Measurements from ENCODE around the gene TSPEAR.
"Not testable (repeated sequence)": the region's sequence is repeated elsewhere in the genome, so short reads cannot be mapped to it uniquely, and the experiment has no call there.

The TSPEAR gene

DNA sequence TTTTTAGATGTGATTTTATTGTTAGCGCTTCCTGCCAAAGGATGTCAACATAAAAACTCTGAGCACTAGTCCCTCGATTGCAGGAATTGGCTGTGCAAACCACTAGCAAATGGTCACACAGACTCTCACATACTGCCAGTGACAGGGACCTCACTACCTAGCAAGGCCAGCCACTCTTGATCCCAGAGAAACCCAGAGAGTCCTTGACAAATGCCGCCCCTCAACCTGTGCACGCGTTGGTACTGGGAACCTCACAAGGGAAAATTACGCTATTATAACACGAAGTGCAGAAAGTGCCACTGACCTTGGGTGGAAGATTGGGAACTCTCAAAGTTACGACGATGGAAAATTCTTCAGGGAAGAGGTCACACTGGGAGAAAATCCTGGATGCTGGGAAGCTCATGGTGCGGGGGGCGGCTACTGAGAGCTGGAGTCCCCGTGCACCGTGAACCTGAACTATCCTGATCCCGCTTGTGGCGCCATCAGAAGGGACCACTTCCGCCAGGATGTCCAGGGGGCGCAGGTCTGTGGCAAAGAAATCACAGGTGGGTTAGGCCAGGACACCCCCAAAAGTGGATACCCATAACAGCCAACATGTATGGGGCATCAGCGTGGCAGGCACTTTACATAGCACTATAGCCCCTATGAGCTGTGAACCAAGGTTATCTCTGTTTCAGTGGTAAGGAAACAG, 143.7 kb downstream of the TSPEAR start:
- TF ChIP-seq, protein P1, sequence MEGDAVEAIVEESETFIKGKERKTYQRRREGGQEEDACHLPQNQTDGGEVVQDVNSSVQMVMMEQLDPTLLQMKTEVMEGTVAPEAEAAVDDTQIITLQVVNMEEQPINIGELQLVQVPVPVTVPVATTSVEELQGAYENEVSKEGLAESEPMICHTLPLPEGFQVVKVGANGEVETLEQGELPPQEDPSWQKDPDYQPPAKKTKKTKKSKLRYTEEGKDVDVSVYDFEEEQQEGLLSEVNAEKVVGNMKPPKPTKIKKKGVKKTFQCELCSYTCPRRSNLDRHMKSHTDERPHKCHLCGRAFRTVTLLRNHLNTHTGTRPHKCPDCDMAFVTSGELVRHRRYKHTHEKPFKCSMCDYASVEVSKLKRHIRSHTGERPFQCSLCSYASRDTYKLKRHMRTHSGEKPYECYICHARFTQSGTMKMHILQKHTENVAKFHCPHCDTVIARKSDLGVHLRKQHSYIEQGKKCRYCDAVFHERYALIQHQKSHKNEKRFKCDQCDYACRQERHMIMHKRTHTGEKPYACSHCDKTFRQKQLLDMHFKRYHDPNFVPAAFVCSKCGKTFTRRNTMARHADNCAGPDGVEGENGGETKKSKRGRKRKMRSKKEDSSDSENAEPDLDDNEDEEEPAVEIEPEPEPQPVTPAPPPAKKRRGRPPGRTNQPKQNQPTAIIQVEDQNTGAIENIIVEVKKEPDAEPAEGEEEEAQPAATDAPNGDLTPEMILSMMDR (IDR thresholded peaks at IDR 0.05; ENCODE audit: insufficient read depth, low read depth, low read length, missing control alignments) = no peak
- no peak overlapping the region for H3K4me3 ChIP-seq (ENCODE audit: low read length)
- DNase-seq (ENCODE audit: low read depth) = no peak

DNA sequence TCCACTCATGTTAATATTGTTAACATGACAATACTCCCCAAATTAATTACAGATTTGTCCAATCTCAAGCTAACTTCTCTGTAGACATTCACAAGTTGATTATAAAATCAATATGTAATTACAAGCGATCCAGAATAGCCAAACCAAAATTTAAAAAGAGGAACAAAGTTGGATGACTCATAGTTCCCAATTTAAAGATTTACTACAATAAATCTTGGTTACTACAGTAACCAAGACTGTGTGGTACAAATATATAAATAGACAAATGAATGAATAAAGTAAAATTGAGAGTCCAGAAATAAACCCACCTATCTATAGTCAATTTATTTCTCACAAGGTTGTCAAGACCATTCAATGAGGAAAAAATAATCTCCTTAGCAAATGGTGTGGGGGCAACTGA, 145.0 kb downstream of the TSPEAR start:
- TF ChIP-seq, protein P1 (IDR thresholded peaks at IDR 0.05; ENCODE audit: insufficient read depth, low read depth, low read length, missing control alignments) = no peak
- DNase-seq (ENCODE audit: low read depth) = no peak
- no peak overlapping the region for H3K4me3 ChIP-seq (ENCODE audit: low read length)

DNA sequence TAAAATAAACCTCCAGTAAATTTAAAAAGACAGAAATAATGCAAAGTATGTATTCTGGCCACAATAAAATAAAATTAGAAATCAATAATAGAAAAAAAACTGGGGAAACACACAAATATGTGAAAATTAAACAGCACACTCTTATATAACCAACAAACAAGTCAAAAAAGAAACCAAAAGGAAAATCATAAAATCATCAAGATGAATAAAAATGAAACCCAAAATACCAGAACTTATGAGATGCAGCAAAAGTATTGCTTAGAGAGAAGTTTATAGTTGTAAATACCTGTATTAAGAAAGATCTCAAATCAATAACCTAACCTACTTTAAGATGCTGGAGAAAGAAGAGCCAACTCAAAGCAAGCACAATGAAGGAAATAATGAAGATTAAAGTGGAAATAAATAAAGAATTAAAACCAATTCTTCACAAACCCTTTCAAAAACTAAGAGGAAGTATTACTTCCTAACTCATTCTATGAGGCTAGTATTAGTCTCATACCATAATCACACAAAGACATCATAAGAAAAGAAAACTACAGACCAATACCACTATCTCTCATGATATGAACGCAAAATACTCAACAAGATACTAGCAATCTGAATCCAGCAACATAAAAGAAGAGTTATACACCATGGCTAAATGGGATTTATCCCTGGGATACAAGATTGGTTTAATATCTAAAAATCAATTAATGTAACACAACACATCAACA, 146.3 kb downstream of the TSPEAR start:
- no peak overlapping the region for H3K4me3 ChIP-seq (ENCODE audit: low read length)
- TF ChIP-seq, protein P1 (IDR thresholded peaks at IDR 0.05; ENCODE audit: insufficient read depth, low read depth, low read length, missing control alignments) = no peak
- no peak for DNase-seq (ENCODE audit: low read depth)

DNA sequence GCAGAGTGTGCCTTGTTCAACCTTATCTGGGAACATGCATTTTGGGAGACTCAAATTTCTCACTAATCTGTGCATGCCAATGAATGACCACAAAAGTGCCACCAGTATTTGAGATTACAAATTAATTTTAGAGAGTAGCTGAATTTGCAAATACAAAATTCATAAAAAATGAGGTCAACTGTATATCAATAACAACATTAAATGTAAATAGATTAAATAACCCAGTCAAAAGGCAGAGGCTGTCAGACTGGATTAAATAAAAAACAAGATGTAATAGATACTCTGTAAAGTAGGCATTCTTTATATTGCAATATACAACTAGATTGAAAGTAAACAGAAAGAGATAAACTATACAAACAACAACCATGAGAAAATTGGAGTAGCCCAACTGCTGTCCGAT, 147.3 kb downstream of the TSPEAR start:
- H3K4me3 ChIP-seq (ENCODE audit: low read length) = no peak overlapping the region
- no peak for DNase-seq (ENCODE audit: low read depth)
- TF ChIP-seq, protein P1 (IDR thresholded peaks at IDR 0.05; ENCODE audit: insufficient read depth, low read depth, low read length, missing control alignments) = no peak

DNA sequence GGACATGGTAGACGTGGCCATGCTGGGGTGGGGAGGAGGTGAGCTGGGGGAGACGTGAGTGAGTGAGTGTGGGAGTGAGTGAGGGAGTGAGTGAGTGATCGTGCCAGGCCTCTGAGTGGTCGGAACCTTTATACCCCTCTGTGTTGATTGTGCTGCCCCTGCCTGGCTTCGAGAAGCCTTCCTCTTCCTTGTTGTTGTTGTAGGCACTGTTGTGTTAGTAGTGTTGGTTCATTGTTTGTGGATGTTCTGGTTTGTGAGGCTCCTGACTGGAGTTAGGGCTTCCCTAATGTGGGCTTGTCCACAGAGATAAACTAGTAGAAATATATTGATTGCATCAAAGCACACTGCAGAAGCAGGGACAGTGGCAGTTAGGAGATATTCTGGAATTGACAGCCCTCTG, 152.7 kb downstream of the TSPEAR start, which contains the start of gene KRTAP10-3:
Gene KRTAP10-3 (minus strand): TSS at position 101 of the 400 bp plus-strand sequence. CDS start 80 bp downstream, at position 21.
- no peak within 1 kb of the TSS for H3K4me3 ChIP-seq (ENCODE audit: low read length)
- TF ChIP-seq, protein P1 (IDR thresholded peaks at IDR 0.05; ENCODE audit: insufficient read depth, low read depth, low read length, missing control alignments) = no peak
- no peak for DNase-seq (ENCODE audit: low read depth)

DNA sequence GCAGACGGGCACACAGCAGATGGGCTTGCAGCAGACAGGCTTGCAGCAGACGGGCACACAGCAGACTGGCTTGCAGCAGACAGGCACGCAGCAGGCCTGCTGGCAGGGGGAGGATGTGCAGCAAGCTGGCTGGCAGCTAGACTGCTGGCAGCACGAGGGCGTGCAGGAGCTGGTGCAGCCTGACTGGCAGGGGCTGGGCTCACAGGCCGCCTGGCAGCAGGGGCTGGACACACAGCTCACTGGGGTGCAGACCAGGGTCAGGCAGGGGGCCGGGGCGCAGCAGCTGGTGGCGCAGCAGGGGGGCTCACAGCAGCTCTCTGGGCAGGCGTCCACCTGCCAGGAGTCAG, 153.1 kb downstream of the TSPEAR start:
- not testable (repeated sequence) for H3K4me3 ChIP-seq (ENCODE audit: low read length); DNase-seq (ENCODE audit: low read depth)

DNA sequence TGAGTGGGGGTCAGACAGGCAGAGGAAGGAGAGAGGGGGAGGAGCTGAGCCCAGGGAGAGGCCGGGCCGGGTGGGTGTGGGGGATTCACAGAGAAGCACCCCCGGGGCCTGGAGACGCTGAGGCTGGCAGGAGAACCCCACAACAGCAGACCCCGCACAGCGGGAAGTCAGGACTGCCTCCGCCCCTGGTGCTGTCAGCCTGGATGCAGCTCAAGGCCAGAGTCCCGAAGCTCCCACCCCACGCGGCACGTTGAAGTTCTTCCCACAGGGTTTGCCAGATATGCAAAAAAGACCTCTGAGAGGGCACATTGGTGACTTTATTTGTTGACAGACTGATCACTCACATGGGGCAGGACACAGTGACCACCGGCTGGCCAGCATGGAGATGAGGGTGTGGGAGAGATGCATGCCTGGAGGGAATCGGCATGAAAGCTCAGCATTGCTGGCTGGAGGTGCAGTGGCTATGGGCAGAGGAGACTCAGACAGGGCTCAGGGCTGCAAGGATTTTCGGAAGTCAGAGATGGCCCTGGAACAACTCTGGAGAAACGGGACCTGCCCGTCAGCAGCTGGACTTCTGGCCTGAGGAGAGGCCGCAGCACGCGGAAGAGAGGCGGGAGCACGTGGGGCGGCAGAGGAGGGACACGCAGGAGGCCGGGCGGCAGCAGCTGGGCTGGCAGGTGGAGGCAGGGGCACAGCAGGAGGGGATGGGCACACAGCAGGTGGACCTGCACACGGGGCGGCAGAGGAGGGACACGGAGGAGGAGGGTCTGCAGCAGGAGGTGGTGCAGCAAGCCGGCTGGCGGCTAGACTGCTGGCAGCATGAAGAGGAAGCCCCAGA, 153.7 kb downstream of the TSPEAR start:
- no peak overlapping the region for H3K4me3 ChIP-seq (ENCODE audit: low read length)
- no peak for DNase-seq (ENCODE audit: low read depth)
- TF ChIP-seq, protein P1 (IDR thresholded peaks at IDR 0.05; ENCODE audit: insufficient read depth, low read depth, low read length, missing control alignments) = no peak
